Hematopoietic multipotent progenitor cell (in vitro differentiated cells): ENCODE measurements around the gene SLC6A3. TPM values are rescaled to one million over a fixed set of nuclear protein-coding genes. Genes with fewer than 3 reads are reported as not detected.
"Not testable (repeated sequence)": the region's sequence is repeated elsewhere in the genome, so short reads cannot be mapped to it uniquely, and the experiment has no call there.

Experiments used
- DNase-seq, 3 donors: peaks; one replicate each; pipeline ENCODE4 v3.0.0-alpha.2; 2011 to 2015; ENCODE audit warnings: low read depth in 2 of 3, low spot score in 2 of 3
- total RNA-seq: library from RNA; depleted of rRNA; stranded (reverse); fragments of >200 nt; gene quantifications from one replicate; pipeline ENCODE4 v1.2.3, GENCODE V29; 2012

The SLC6A3 gene
- total RNA-seq, 1 donor: not detected

DNA sequence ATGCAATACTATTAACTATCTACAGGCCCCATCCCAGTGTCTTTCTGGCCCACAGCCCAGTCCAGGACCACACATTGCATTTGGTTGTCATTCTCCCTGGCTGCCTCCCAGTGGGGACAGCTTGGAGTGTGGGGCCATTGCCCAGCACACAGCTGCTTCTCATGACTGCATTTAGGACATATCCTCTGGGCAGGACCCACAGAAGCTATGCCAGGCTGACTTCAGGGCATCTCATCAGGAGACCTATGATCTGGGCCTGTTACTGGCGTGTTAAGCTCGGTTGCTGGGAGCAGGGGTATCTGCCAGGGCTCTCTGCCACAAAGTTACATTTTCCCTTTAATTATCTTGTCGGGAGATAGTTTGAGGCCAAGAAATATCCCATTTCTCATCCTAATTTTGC lies 68.3 kb downstream of the SLC6A3 start:
- DNase-seq: no peak

GRCh38 chr5:1375871-1376810 lies 69.1 kb downstream of the SLC6A3 start:
- DNase-seq: no peak

GRCh38 chr5:1374679-1375055 lies 70.6 kb downstream of the SLC6A3 start:
- DNase-seq: no peak

- no peak for DNase-seq
Measured at GRCh38 chr5:1374030-1374678, 71.1 kb downstream of the SLC6A3 start.

GRCh38 chr5:1371972-1372342 lies 73.3 kb downstream of the SLC6A3 start:
- not testable (repeated sequence) for DNase-seq

- DNase-seq: no peak
Measured at GRCh38 chr5:1371218-1371971, 73.8 kb downstream of the SLC6A3 start.

- no peak for DNase-seq
Measured at GRCh38 chr5:1370006-1370405, 75.2 kb downstream of the SLC6A3 start.

DNA sequence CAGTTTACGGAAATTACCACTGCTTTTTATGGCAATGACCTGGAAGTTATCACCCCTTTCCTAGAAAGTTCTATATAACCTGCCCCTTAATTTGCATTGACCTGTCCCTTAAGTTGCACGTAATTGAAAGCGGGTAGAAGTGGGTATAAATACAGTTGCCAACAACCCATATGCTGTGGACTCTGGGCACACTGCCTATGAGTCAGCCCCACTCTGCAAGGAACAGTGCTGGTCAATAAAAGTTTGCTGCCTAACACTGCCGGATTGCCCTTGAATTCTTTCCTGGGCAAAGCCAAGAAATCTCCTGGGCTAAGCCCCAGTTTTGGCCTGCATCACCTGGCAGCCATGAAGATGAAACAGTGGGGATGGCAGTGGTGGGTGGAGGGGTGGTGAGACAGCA lies 76.5 kb downstream of the SLC6A3 start:
- DNase-seq: no peak

DNA sequence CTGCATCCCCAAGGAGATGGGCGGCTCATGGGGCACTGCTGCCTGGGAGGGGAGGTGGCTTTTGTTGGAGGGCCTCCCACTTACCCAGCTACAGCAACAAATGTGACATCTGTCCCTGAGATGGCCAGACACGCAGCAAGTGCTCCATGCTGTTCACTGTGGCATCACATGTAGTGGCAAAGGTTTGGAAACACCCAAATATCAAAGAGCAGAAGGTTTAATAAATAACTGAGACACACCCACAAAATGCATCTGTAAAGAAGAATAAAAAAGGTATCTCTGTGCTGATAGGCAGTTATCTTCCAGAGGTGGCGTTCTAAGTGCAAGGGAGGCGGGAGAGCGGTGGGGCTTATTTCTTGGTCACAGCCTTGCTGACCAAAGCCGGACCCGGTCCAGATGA lies 77.0 kb downstream of the SLC6A3 start:
- no peak for DNase-seq

DNA sequence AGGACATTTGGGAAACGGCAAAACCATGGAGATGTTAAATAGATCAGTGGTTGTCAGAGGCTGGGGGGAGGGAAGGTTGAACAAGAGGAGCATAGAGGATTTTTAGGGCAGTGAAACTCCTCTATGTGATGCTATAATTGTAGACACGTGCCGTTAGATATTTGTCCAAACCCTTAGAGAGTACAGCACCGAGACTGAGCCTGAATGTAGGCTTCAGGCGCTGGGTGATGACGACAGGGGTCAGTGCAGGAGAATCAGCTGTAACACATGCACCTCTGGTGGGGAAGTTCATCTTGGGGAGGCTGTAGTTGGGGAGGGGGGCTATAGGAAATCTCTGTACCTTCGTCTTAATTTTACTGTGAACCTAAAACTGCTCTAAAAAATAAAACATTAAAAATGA lies 78.1 kb downstream of the SLC6A3 start:
- DNase-seq: no peak

DNA sequence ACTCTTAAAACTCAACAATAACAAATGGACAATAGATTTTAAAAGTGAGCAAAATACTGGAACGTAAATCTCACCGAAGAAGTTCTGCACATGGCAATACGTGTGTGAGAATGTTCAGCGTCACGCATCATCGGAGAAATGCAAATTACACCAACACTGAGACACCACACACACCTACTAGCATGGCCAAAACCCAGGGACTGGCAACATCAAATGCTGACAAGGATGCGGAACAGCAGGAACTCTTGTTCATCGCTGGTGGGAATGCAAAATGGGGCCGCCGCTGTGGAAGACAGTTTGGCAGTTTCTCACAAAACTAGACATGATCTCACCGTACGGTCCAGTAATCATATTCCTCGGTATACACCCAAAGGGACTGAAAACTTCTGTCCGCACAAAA lies 78.7 kb downstream of the SLC6A3 start:
- no peak for DNase-seq

DNA sequence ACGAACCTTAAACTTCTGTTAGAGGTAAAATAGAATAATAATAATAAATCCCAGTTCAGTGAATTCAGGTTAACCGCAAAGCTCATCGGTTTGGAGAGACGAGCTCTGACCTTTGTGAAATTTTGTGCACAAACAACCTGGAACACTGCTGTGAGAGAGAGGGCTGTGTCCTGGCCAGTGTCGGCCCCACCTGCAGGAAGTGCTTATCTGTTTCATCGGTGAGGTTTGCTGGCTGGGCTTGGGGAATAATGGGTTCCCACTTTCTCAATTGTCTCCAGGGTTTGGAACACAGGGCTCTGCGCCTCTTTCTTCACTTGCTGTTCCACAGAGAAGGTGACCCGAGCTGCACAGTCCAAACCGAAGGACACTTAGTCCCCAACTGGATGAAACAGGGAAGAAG lies 81.0 kb downstream of the SLC6A3 start:
- DNase-seq: no peak

DNA sequence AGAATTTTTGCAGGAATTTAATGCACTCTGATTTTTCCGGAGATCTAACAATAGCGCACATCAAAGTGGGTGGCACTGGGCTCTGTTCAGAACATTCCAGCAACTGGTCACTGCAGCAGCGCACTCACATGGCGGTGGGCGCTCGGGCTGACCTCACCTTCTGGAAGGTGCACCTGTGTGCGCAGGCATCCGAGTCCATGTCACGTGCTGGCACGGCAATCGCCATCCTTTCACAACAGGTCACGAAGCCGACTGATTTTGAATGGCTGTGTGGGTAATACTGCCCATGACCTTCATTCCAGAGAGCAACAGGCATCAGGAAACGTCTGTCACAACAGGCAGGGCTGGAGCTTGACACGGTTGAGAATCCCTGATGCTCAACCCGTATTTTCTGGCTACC lies 81.7 kb downstream of the SLC6A3 start:
- DNase-seq: no peak

GRCh38 chr5:1363160-1363559 lies 82.1 kb downstream of the SLC6A3 start:
- DNase-seq: no peak

- DNase-seq: no peak
Measured at GRCh38 chr5:1362242-1363015, 82.8 kb downstream of the SLC6A3 start.

- DNase-seq: no peak
Measured at GRCh38 chr5:1360861-1361260, 84.4 kb downstream of the SLC6A3 start.

- DNase-seq: not testable (repeated sequence)
Measured at GRCh38 chr5:1360367-1360766, 84.9 kb downstream of the SLC6A3 start.

DNA sequence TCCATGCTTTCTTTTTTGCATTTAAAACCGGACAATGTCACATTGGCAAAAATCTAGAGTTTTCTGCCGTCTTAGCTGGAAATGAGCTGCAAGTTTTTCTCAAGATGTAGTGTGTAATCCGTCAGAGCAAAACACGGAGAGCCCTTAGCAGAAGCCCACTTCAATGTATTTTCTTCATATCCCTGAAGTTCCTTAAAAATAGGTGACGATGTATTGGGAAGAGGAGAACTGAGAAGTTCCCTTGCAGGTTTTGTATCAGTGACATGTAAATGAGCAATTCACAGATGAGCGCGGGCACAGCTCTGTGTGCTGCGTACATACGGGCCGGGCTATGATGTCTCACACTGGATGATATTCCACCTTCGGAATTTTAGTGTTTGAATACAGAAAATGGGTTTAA lies 85.5 kb downstream of the SLC6A3 start:
- no peak for DNase-seq

DNA sequence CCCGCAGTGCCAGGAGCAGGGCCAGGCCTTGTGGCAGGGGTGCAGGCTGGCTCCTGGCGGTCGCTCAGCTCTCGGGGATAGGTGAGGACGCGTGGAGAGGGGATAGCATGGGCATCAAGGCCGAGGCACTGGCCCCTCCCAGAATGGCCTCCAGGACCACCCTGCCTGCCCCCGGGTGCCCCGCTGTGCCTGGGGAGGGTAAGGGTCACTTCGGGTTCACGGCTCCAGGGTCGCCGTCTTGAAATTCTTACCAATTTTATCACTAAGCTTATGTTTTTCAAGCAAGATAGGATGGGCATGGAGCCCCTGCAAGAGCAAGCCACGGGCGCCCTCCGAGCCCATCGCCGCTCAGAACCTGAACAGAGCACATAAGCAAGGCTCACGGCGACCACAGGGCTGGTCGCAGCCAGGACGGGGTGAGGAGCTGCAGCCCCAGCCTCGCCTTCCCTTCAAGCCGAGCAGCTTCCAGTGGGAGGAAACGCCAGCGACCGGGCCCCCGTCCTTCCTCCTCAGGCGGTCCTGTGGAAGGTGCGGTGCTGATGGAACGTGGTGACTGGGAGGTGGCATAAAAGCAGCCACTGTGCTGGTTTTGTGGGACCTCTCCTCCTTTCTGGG lies 86.1 kb downstream of the SLC6A3 start:
- DNase-seq: no peak

DNA sequence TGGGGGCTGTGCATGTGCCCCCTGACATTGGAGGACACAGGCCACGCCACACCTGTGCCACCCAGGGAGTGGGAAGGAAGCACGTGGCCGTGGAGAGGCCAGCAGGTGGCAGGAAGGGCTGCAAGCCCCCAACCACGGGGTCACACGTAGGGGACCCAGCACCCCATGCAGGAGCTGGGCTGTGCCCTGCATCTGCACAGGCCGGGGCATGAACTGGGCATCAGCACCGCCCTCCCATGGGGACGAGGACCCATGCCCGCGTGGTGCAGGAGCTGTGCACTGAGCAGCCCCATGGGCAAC lies 86.6 kb downstream of the SLC6A3 start:
- no peak for DNase-seq
